Suprapubic skin (tissue), 4 donors: ENCODE data around the gene GPC5. TPM values are rescaled to one million over a fixed set of nuclear protein-coding genes. Genes with fewer than 3 reads are reported as not detected.

Experiments used
- DNase-seq, 2 donors: peaks; one replicate each; pipeline ENCODE4 v3.0.0-alpha.2; 2019; ENCODE audit warnings: low spot score in 2 of 2
- H3K27ac ChIP-seq: fragments of 200-600 bp; sonication (generic); one replicate; pipeline ENCODE4 v1.5.1; 2019
- H3K27me3 ChIP-seq: fragments of 200-600 bp; sonication (generic); one replicate; pipeline ENCODE4 v1.5.1; 2019
- H3K36me3 ChIP-seq: fragments of 200-600 bp; sonication (generic); one replicate; pipeline ENCODE4 v1.5.1; 2019
- H3K4me1 ChIP-seq: fragments of 200-600 bp; sonication (generic); one replicate; pipeline ENCODE4 v1.5.1; 2019
- H3K4me3 ChIP-seq: fragments of 200-600 bp; sonication (generic); one replicate; pipeline ENCODE4 v1.5.1; 2019; ENCODE audit warnings: mild to moderate bottlenecking
- H3K9me3 ChIP-seq: fragments of 200-600 bp; sonication (generic); one replicate; pipeline ENCODE4 v1.5.1; 2019
- EP300 ChIP-seq: sonication (generic); formaldehyde crosslinking; IDR thresholded peaks from one replicate; pipeline ENCODE4 v1.6.1; 2017; ENCODE audit warnings: antibody characterized with exemption
- POLR2A ChIP-seq, 2 donors: fragments of 450-650 bp; IDR thresholded peaks; one replicate each; pipeline ENCODE4 v1.6.1; 2017; ENCODE audit warnings: antibody characterized with exemption in 2 of 2, mild to moderate bottlenecking in 2 of 2, moderate library complexity in 2 of 2
- POLR2AphosphoS5 ChIP-seq, 3 donors: sonication (generic); formaldehyde crosslinking; IDR thresholded peaks; one replicate each; pipeline ENCODE4 v1.6.1; 2017; ENCODE audit warnings: antibody characterized with exemption in 3 of 3
- WGBS: methylation state at CpG from one replicate; pipeline ENCODE4 v1.1.5; 2018; 5-methylcytosine and 5-hydroxymethylcytosine counted together
- total RNA-seq, 4 donors: library from RNA; depleted of rRNA; stranded (reverse); fragments of >200 nt; gene quantifications; one replicate each; pipeline ENCODE4 v1.1.0, GENCODE V29; 2016
- TF ChIP-seq, protein P1 (sequence below), 2 donors: fragments of 200-600 bp in 1 of 2; fragments of 450-650 bp in 1 of 2; sonication (generic) in 1 of 2; IDR thresholded peaks; one replicate each; pipeline ENCODE4 v1.5.1; 2016 to 2019; ENCODE audit warnings: antibody characterized with exemption in 2 of 2, mild to moderate bottlenecking in 1 of 2, moderate library complexity in 1 of 2

The GPC5 gene
- total RNA-seq, 4 donors from 2014 or later = 0.55 TPM; not detected in 3

DNA sequence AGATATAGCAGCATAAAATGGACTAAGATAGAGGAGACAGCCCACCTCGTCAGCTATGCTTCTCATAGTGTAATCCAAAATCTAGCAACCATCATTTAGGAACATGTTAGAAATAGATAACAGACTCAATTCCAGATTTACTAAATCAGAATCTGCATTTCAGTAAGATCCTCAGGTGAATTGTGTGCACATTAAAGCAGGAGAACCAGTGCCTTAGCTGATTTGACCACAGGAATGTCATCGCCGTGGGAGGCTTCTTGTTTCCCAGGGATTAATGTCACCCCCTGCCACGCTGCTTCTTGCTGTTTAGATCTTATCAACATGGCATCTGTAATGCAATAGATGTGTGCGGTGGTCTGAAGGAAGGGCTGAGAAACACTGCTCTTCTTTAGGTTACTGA lies 84.0 kb downstream of the GPC5 start:
- Histone ChIP-seq H3K36me3 (no peaks in the 10 kb centered on the region), H3K27me3 (no peaks in the 10 kb centered on the region), H3K27ac (no peak overlapping the region), H3K4me3 (no peak overlapping the region), H3K9me3 (no peaks in the 10 kb centered on the region), H3K4me1 (no peaks in the 10 kb centered on the region)
- TF ChIP-seq POLR2A (IDR thresholded peaks at IDR 0.05) (no peak), POLR2AphosphoS5 (IDR thresholded peaks at IDR 0.05) (no peak), EP300 (no peak)
- TF ChIP-seq, protein P1, sequence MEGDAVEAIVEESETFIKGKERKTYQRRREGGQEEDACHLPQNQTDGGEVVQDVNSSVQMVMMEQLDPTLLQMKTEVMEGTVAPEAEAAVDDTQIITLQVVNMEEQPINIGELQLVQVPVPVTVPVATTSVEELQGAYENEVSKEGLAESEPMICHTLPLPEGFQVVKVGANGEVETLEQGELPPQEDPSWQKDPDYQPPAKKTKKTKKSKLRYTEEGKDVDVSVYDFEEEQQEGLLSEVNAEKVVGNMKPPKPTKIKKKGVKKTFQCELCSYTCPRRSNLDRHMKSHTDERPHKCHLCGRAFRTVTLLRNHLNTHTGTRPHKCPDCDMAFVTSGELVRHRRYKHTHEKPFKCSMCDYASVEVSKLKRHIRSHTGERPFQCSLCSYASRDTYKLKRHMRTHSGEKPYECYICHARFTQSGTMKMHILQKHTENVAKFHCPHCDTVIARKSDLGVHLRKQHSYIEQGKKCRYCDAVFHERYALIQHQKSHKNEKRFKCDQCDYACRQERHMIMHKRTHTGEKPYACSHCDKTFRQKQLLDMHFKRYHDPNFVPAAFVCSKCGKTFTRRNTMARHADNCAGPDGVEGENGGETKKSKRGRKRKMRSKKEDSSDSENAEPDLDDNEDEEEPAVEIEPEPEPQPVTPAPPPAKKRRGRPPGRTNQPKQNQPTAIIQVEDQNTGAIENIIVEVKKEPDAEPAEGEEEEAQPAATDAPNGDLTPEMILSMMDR (IDR thresholded peaks at IDR 0.05) = no peak
- no peak for DNase-seq
- 56% methylated on average over 5 of the region's 5 CpGs for WGBS

DNA sequence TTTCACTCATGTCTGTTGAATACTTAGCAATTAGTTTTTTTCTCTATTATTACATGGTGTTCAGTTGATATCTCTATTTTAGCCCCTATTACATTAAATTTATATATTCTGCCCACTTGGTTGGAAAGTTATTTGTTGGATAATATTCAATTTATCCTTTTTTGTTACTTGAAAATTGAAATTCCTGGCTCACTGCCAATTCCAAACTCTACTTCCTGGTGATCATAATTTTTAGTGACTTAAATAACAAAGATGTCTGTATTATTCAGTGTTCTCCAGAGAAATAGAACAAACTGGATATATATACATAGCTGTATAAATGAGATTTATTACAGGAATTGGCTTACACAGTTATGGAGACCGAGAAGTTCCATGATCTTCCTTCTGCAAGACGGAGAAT lies 93.6 kb downstream of the GPC5 start:
- no peak for DNase-seq
- Histone ChIP-seq H3K4me3 (no peak overlapping the region), H3K27me3 (no peaks in the 10 kb centered on the region), H3K36me3 (no peaks in the 10 kb centered on the region), H3K9me3 (no peaks in the 10 kb centered on the region), H3K27ac (no peak overlapping the region), H3K4me1 (no peaks in the 10 kb centered on the region)
- no peak for TF ChIP-seq EP300
- TF ChIP-seq, protein P1 (IDR thresholded peaks at IDR 0.05) = no peak
- no peak for TF ChIP-seq POLR2A (IDR thresholded peaks at IDR 0.05)
- TF ChIP-seq POLR2AphosphoS5 (IDR thresholded peaks at IDR 0.05) = no peak
- WGBS = 39% methylated on average over 2 of the region's 2 CpGs

DNA sequence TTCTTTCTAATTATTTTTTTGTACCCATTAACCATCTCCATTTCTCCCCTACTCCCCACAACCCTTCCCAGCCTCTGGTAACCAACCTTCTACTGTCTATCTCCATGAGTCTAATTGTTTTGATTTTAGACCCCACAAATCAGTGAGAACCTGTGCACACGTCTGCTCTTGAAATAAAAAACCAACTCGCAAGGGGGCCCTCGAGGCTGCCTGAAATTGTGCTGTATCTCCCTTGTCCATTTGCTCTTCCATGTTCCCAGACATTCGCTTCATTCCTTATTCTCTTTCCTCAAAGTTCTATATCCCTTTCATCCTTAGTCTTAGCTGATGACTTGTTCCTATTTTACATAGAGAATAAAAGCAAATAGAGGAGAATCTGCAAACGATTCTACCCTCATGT lies 95.0 kb downstream of the GPC5 start:
- WGBS = 83% methylated on average over 5 of the region's 5 CpGs
- no peak for DNase-seq
- no peaks in the 10 kb centered on the region for H3K9me3 ChIP-seq
- H3K27me3 ChIP-seq = no peaks in the 10 kb centered on the region
- no peak overlapping the region for H3K27ac ChIP-seq
- H3K4me3 ChIP-seq = no peak overlapping the region
- H3K36me3 ChIP-seq = no peaks in the 10 kb centered on the region
- no peaks in the 10 kb centered on the region for H3K4me1 ChIP-seq
- no peak for TF ChIP-seq EP300
- TF ChIP-seq, protein P1 (IDR thresholded peaks at IDR 0.05) = no peak
- no peak for TF ChIP-seq POLR2A (IDR thresholded peaks at IDR 0.05)
- TF ChIP-seq POLR2AphosphoS5 (IDR thresholded peaks at IDR 0.05) = no peak

DNA sequence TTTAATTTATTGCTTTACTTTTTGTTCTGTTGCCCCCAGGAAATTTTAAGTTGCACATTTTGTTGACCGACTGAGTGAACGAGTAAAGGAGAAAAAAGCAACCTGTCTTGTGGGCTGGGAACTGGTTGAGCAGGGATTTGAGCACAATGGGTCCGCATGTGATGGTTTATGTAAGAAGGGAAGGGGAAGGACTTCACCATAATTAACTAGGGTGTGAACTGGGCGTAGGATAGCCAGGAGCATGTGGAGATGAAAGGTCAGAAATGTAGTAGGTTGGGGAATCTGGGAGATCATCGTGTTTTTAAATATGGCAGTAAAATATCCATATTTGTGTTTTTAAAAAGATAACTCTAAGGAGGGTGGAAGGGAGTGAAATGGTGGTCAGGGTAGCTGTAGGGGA lies 99.9 kb downstream of the GPC5 start:
- WGBS = 73% methylated on average over 5 of the region's 5 CpGs
- Histone ChIP-seq H3K27me3 (no peaks in the 10 kb centered on the region), H3K4me3 (no peak overlapping the region), H3K36me3 (no peaks in the 10 kb centered on the region), H3K9me3 (no peaks in the 10 kb centered on the region), H3K27ac (no peak overlapping the region), H3K4me1 (no peaks in the 10 kb centered on the region)
- DNase-seq = no peak
- no peak for TF ChIP-seq POLR2AphosphoS5 (IDR thresholded peaks at IDR 0.05)
- TF ChIP-seq, protein P1 (IDR thresholded peaks at IDR 0.05) = no peak

DNA sequence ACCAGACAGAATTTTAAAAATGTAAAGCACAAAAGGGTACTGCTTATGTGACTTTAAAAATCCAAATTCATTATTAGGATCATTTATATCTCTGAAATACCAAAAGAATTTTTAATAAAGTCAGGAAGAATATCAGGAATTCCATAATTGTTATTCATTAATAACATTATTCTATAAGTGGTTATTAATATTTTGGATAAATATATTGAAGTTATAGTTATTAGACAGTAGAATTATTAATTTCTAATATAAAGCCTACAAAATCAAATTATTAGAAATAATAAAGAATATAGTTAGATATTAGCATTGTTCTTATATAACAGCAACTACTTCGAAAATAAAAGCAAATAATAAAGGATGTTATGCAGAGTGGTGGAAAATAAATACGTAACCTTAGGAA lies 105.8 kb downstream of the GPC5 start:
- Histone ChIP-seq H3K27ac (no peak overlapping the region), H3K4me3 (no peak overlapping the region), H3K4me1 (no peaks in the 10 kb centered on the region), H3K27me3 (no peaks in the 10 kb centered on the region), H3K9me3 (no peaks in the 10 kb centered on the region), H3K36me3 (no peaks in the 10 kb centered on the region)
- 89% methylated on average over 2 of the region's 2 CpGs for WGBS
- DNase-seq = no peak
- no peak for TF ChIP-seq POLR2A (IDR thresholded peaks at IDR 0.05)
- TF ChIP-seq POLR2AphosphoS5 (IDR thresholded peaks at IDR 0.05) = no peak
- TF ChIP-seq EP300 = no peak
- TF ChIP-seq, protein P1 (IDR thresholded peaks at IDR 0.05) = no peak
